ENCODE results near the gene ALDH3A2.
A peak's percentile ranks its signal among the peaks of the same experiment; 100 is the strongest.

The ALDH3A2 gene

DNA sequence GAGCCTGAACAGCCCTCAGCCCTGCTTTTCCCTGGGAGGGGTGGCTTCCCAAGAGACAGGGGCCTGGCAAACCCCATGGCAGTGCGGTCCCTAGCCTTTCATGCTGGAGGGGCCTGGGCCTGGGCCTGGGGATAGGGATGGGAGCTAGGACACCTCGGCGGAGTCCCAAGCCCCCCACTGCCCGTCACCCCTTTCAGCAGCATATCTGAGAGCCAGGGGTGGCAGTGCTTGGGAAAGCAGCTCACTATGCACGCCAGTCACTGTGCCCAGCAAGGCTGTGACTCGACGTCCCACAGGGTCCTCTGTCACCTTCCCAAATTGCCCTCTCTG is 68.4 kb downstream of the ALDH3A2 start:
- DNase-seq, result no peak

- no peak for DNase-seq
Measured at GRCh38 chr17:19717411-19717908, 68.9 kb downstream of the ALDH3A2 start.

GRCh38 chr17:19718041-19718612 is 69.6 kb downstream of the ALDH3A2 start:
- no peak for DNase-seq

- DNase-seq, result no peak
Measured at GRCh38 chr17:19718613-19719354, 70.2 kb downstream of the ALDH3A2 start.

- DNase-seq, result no peak
Measured at GRCh38 chr17:19719355-19720209, 71.0 kb downstream of the ALDH3A2 start.

DNA sequence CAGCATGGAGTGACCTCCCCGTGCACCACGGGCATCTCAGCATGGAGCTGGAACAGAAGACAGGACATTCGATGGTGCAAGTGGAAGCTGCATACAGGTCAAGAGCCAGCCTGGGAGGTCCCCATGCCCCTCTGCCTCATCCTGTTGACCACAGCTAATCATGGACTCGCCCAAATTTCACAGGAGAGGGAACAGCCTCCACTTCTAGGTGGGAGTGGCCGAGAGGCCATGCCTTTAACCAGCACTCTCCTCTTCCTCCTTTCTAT is 71.6 kb downstream of the ALDH3A2 start:
- no peak for DNase-seq

DNA sequence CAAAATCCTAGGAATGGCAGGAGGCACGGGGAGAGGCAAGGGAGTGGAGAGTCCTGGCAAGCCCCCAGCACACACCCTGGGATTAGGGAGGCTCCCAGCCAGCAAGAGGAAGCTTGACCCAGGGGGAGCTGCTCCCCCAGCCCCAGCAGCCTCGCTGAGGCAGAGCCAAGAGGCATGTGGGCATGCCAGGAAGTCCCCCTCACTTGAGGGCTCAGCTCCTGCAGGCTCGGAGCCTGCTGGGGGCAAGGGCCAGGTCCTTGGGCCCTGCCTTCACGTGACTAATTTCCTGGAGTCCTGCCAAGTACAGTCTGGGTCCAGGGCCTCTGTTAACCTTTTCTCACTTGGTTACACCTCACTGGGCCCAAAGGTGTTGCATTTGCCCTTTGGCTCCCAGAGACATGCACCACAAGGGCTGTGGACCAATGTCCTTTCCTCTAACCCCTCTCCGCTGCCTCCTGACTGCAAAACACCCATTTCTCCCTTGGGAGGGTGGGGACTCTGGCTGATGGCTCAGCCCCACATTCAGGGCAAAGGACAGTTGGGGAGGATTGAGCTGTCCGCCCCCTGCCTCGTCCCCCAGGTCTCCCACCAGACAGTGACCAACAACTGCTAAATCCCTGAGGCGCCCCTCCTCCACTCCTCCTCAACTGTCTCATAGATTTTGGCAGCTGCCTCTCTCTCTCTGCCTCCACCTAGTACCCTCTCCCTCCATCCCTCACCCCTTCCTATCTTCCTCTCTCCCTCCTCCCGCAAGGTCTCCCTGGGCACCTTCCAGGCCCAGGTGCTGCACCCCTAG is 72.3 kb downstream of the ALDH3A2 start:
- DNase-seq, result no peak

- no peak for DNase-seq
Measured at GRCh38 chr17:19723964-19724363, 75.4 kb downstream of the ALDH3A2 start.

- peak; percentile 58 for DNase-seq
Measured at GRCh38 chr17:19724501-19725420, 76.2 kb downstream of the ALDH3A2 start.

DNA sequence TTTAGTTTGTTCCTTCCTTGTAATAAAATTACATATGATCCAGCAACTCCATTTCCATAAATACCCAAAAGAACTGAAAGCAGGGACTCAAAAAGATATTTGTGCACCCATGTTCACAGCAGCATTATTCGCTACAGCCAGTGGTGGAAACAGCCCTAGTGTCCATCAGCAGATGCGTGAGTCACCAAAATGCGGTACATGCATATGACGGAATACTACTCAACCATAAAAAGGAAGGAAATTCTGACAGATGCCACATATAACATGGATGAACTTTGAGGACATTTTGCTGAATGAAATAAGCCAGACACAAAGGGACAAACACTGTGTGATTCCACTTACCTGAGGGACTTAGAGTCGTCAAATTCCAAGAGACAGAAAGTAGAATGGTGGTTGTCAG is 76.9 kb downstream of the ALDH3A2 start:
- DNase-seq, result no peak

GRCh38 chr17:19726631-19727376 is 78.3 kb downstream of the ALDH3A2 start:
- no peak for DNase-seq
